Vagina (tissue), 2 donors: ENCODE data around the gene AP3S1.

Experiments
- POLR2A ChIP-seq, 2 donors: fragments of 450-650 bp; IDR thresholded peaks; one replicate each; pipeline ENCODE4 v1.6.1; 2017; ENCODE audit warnings: antibody characterized with exemption in 2 of 2, mild to moderate bottlenecking in 2 of 2, moderate library complexity in 2 of 2
- POLR2AphosphoS5 ChIP-seq, 2 donors: sonication (generic); formaldehyde crosslinking; IDR thresholded peaks; one replicate each; pipeline ENCODE4 v1.9.0; 2017; ENCODE audit warnings: antibody characterized with exemption in 2 of 2, mild to moderate bottlenecking in 2 of 2, low read depth in 1 of 2; ENCODE audit not compliant: insufficient read depth in 1 of 2
- TF ChIP-seq, protein P1 (sequence below), 3 experiments: fragments of 450-650 bp in 2 of 3; fragments of 200-600 bp in 1 of 3; sonication (generic) in 1 of 3; IDR thresholded peaks; one replicate each; pipeline ENCODE4 v1.5.1; 2017 to 2019; ENCODE audit warnings: antibody characterized with exemption in 3 of 3, mild to moderate bottlenecking in 2 of 3, moderate library complexity in 2 of 3

DNA sequence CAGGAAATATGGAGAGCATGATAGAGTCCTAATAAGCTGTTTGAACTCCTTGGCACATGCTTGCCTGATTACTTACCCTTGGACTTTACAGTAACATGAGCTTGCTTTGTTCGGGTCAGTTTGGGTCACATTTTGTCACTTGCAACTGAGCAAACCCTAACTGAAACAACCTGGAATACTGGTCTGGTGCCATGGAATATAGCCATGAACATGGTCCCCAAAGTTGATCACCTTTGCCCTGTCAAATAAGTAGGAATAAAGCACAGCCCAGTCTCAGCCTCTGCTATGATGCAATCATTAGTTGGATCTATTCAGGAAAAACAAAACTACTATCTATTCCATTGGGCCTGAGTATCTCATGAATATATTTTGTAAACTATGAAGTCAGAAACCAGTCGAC, 43.5 kb upstream of the AP3S1 start:
- no peak for TF ChIP-seq POLR2A (IDR thresholded peaks at IDR 0.05)
- TF ChIP-seq, protein P1, sequence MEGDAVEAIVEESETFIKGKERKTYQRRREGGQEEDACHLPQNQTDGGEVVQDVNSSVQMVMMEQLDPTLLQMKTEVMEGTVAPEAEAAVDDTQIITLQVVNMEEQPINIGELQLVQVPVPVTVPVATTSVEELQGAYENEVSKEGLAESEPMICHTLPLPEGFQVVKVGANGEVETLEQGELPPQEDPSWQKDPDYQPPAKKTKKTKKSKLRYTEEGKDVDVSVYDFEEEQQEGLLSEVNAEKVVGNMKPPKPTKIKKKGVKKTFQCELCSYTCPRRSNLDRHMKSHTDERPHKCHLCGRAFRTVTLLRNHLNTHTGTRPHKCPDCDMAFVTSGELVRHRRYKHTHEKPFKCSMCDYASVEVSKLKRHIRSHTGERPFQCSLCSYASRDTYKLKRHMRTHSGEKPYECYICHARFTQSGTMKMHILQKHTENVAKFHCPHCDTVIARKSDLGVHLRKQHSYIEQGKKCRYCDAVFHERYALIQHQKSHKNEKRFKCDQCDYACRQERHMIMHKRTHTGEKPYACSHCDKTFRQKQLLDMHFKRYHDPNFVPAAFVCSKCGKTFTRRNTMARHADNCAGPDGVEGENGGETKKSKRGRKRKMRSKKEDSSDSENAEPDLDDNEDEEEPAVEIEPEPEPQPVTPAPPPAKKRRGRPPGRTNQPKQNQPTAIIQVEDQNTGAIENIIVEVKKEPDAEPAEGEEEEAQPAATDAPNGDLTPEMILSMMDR (IDR thresholded peaks at IDR 0.05), result no peak
- no peak for TF ChIP-seq POLR2AphosphoS5 (IDR thresholded peaks at IDR 0.05; ENCODE audit: insufficient read depth in 1 of 2, low read depth in 1 of 2)
